ENCODE measurements around the gene SRMS.

The SRMS gene

GRCh38 chr20:63498960-63499337, 48.6 kb downstream of the SRMS start, which contains the start of gene EEF1A2:
Gene EEF1A2 (minus strand): TSS chr20:63499083. CDS start chr20:63497763, 1,320 bp downstream.
- no peak for DNase-seq

GRCh38 chr20:63497946-63498935, 49.3 kb downstream of the SRMS start:
- no peak for DNase-seq

GRCh38 chr20:63497138-63497945, 50.2 kb downstream of the SRMS start:
- no peak for DNase-seq

GRCh38 chr20:63496596-63497120, 50.9 kb downstream of the SRMS start:
- no peak for DNase-seq

GRCh38 chr20:63495741-63496595, 51.6 kb downstream of the SRMS start:
- peak; percentile 73 for DNase-seq

GRCh38 chr20:63495167-63495720, 52.3 kb downstream of the SRMS start:
- DNase-seq: no peak

- DNase-seq: no peak
Observed at GRCh38 chr20:63494420-63495166, 53.0 kb downstream of the SRMS start.

GRCh38 chr20:63494084-63494419, 53.5 kb downstream of the SRMS start:
- no peak for DNase-seq

GRCh38 chr20:63493563-63494020, 54.0 kb downstream of the SRMS start:
- DNase-seq: no peak

- no peak for DNase-seq
Observed at GRCh38 chr20:63492982-63493381, 54.6 kb downstream of the SRMS start.

- no peak for DNase-seq
Observed at GRCh38 chr20:63492518-63492917, 55.0 kb downstream of the SRMS start.

- DNase-seq: no peak
Observed at GRCh38 chr20:63491635-63492230, 55.8 kb downstream of the SRMS start.

- DNase-seq: no peak
Observed at GRCh38 chr20:63491078-63491477, 56.5 kb downstream of the SRMS start.

Data from femur (tissue), 1 donor.